Smooth muscle cell (in vitro differentiated cells): ENCODE results near the gene GRHL1. TPM values are rescaled to one million over a fixed set of nuclear protein-coding genes. Genes with fewer than 3 reads are reported as not detected.

ENCODE experiments used
- DNase-seq: peaks from one replicate; lab custom pipeline; 2025; ENCODE audit not compliant: unreplicated experiment; lab: John Stamatoyannopoulos, UW
- H2AFZ ChIP-seq: fragments of 200-600 bp; sonication (generic); 2 replicates; pipeline ENCODE4 v1.6.0; 2016; ENCODE audit warnings: antibody characterized with exemption, low read depth, mild to moderate bottlenecking
- H3F3A ChIP-seq: fragments of 200-600 bp; sonication (generic); 2 replicates; pipeline ENCODE4 v1.6.0; 2017; ENCODE audit warnings: antibody characterized with exemption, low read depth
- H3K27ac ChIP-seq: fragments of 200-600 bp; sonication (generic); 2 replicates; pipeline ENCODE4 v1.5.1; 2016; ENCODE audit warnings: low read depth, mild to moderate bottlenecking
- H3K27me3 ChIP-seq: fragments of 200-600 bp; sonication (generic); 2 replicates; pipeline ENCODE4 v1.6.1; 2016; ENCODE audit warnings: low read depth, mild to moderate bottlenecking
- H3K36me3 ChIP-seq: fragments of 200-600 bp; sonication (generic); 2 replicates; pipeline ENCODE4 v1.5.1; 2016; ENCODE audit warnings: low read depth
- H3K4me1 ChIP-seq: fragments of 200-600 bp; sonication (generic); 2 replicates; pipeline ENCODE4 v1.5.1; 2016; ENCODE audit warnings: low read depth
- H3K4me2 ChIP-seq: fragments of 200-600 bp; sonication (generic); 2 replicates; pipeline ENCODE4 v1.6.0; 2016; ENCODE audit warnings: mild to moderate bottlenecking
- H3K4me3 ChIP-seq: fragments of 200-600 bp; sonication (generic); 2 replicates; pipeline ENCODE4 v1.5.1; 2016; ENCODE audit warnings: mild to moderate bottlenecking
- H3K79me2 ChIP-seq: fragments of 200-600 bp; sonication (generic); 2 replicates; pipeline ENCODE4 v1.6.0; 2016; ENCODE audit warnings: low read depth, mild to moderate bottlenecking
- H3K9ac ChIP-seq: fragments of 200-600 bp; sonication (generic); 2 replicates; pipeline ENCODE4 v1.6.0; 2016; ENCODE audit warnings: low read depth
- H3K9me3 ChIP-seq: fragments of 200-600 bp; sonication (generic); replicated peaks from 2 replicates; pipeline ENCODE4 v1.5.1; 2016; ENCODE audit warnings: low read depth
- H4K20me1 ChIP-seq: fragments of 200-600 bp; sonication (generic); 2 replicates; pipeline ENCODE4 v1.6.0; 2016; ENCODE audit warnings: low read depth
- CTCF ChIP-seq: fragments of 200-600 bp; sonication (generic); IDR thresholded peaks from 2 replicates; pipeline ENCODE4 v1.5.1; 2017; ENCODE audit warnings: borderline replicate concordance, mild to moderate bottlenecking, antibody characterized with exemption; ENCODE audit not compliant: insufficient read depth, poor library complexity, severe bottlenecking
- WGBS: methylation state at CpG from one replicate; pipeline ENCODE4 v1.1.7; 2016; ENCODE audit warnings: low lambda C conversion rate; 5-methylcytosine and 5-hydroxymethylcytosine counted together
- polyA plus RNA-seq: library from polyadenylated mRNA; unstranded; fragments of >200 nt; fragmentation: Nextera tagmentation; extraction: Ambion mirVana; gene quantifications from 2 replicates; pipeline ENCODE4 v1.2.1, GENCODE V29; 2016
- total RNA-seq: library from RNA; depleted of rRNA; stranded (reverse); fragments of >200 nt; gene quantifications from 2 replicates; pipeline ENCODE4 v1.2.3, GENCODE V29; 2014

The GRHL1 gene
- total and polyA plus RNA-seq, 2 experiments from 2014 or later, result 2.0 to 26.8 TPM

- Histone ChIP-seq H3K4me3 (no peak overlapping the region), H3K9ac (no peak overlapping the region), H3K79me2 (no peaks in the 10 kb centered on the region), H3K9me3 (no peaks in the 10 kb centered on the region), H3F3A (no peaks in the 10 kb centered on the region), H4K20me1 (no peaks in the 10 kb centered on the region), H3K27ac (no peak overlapping the region), H3K36me3 (no peaks in the 10 kb centered on the region), H3K27me3 (no peaks in the 10 kb centered on the region), H3K4me1 (no peaks in the 10 kb centered on the region), H3K4me2 (no peak overlapping the region), H2AFZ (no peak overlapping the region)
- DNase-seq, result no peak
- no peak for TF ChIP-seq CTCF
- 95% methylated on average over 34 of the region's 35 CpGs for WGBS
Observed at GRCh38 chr2:10016001-10016801, 64.7 kb downstream of the GRHL1 start.

GRCh38 chr2:10016802-10017258, 65.3 kb downstream of the GRHL1 start:
- Histone ChIP-seq H3K4me2 (no peak overlapping the region), H3K27ac (no peak overlapping the region), H2AFZ (no peak overlapping the region), H4K20me1 (no peaks in the 10 kb centered on the region), H3K4me3 (no peak overlapping the region), H3K9me3 (no peaks in the 10 kb centered on the region), H3F3A (no peaks in the 10 kb centered on the region), H3K36me3 (no peaks in the 10 kb centered on the region), H3K27me3 (no peaks in the 10 kb centered on the region), H3K79me2 (no peaks in the 10 kb centered on the region), H3K4me1 (no peaks in the 10 kb centered on the region), H3K9ac (no peak overlapping the region)
- WGBS, result 92% methylated on average over 8 of the region's 8 CpGs
- TF ChIP-seq CTCF, result no peak
- DNase-seq, result no peak

- Histone ChIP-seq H3K4me3 (no peak overlapping the region), H3K27ac (no peak overlapping the region), H3K27me3 (no peaks in the 10 kb centered on the region), H3K9ac (no peak overlapping the region), H3K36me3 (no peaks in the 10 kb centered on the region), H3K4me2 (no peak overlapping the region), H3K79me2 (no peaks in the 10 kb centered on the region), H3K9me3 (no peaks in the 10 kb centered on the region), H4K20me1 (no peaks in the 10 kb centered on the region), H2AFZ (no peak overlapping the region), H3K4me1 (no peaks in the 10 kb centered on the region), H3F3A (no peaks in the 10 kb centered on the region)
- TF ChIP-seq CTCF, result no peak
- no peak for DNase-seq
- 90% methylated on average over 5 of the region's 5 CpGs for WGBS
Observed at GRCh38 chr2:10017313-10017941, 65.9 kb downstream of the GRHL1 start.

- Histone ChIP-seq H3K4me1 (no peaks in the 10 kb centered on the region), H3K4me2 (no peak overlapping the region), H3K9me3 (no peaks in the 10 kb centered on the region), H3K27me3 (no peaks in the 10 kb centered on the region), H3F3A (no peaks in the 10 kb centered on the region), H3K27ac (no peak overlapping the region), H2AFZ (no peak overlapping the region), H3K79me2 (no peaks in the 10 kb centered on the region), H4K20me1 (no peaks in the 10 kb centered on the region), H3K9ac (no peak overlapping the region), H3K4me3 (no peak overlapping the region), H3K36me3 (no peaks in the 10 kb centered on the region)
- WGBS, result 75% methylated on average over 8 of the region's 8 CpGs
- no peak for DNase-seq
- no peak for TF ChIP-seq CTCF
Observed at GRCh38 chr2:10019174-10019573, 67.7 kb downstream of the GRHL1 start.
